Esophagus muscularis mucosa (tissue), 4 donors: ENCODE results near the gene C1QTNF9B. TPM values are rescaled to one million over a fixed set of nuclear protein-coding genes. Genes with fewer than 3 reads are reported as not detected.

Source experiments
- DNase-seq: peaks from one replicate; pipeline ENCODE4 v3.0.0-alpha.2; 2017; ENCODE audit errors: extremely low spot score
- H3K27ac ChIP-seq, 4 donors: fragments of 200-600 bp; sonication (generic); replicated peaks in 1 of 4; 1 replicate in 3 of 4; 2 replicates in 1 of 4; pipeline ENCODE4 v1.5.1; 2016 to 2019; ENCODE audit warnings: mild to moderate bottlenecking in 1 of 4
- H3K27me3 ChIP-seq, 4 donors: fragments of 200-600 bp; sonication (generic); one replicate each; pipeline versions ENCODE4 v1.5.1 to v1.6.0; 2016 to 2019
- H3K36me3 ChIP-seq, 4 donors: fragments of 200-600 bp; sonication (generic); one replicate each; pipeline ENCODE4 v1.5.1; 2016 to 2019
- H3K4me1 ChIP-seq, 4 donors: fragments of 200-600 bp; sonication (generic); one replicate each; pipeline ENCODE4 v1.5.1; 2016 to 2019
- H3K4me3 ChIP-seq, 4 donors: fragments of 200-600 bp; sonication (generic); 1 replicate in 2 of 4; 2 replicates in 2 of 4; pipeline ENCODE4 v1.5.1; 2016 to 2019; ENCODE audit warnings: mild to moderate bottlenecking in 4 of 4, moderate library complexity in 1 of 4
- H3K9me3 ChIP-seq, 4 donors: fragments of 200-600 bp; sonication (generic); 1 replicate in 3 of 4; 2 replicates in 1 of 4; pipeline ENCODE4 v1.5.1; 2016 to 2019
- EP300 ChIP-seq: sonication (generic); formaldehyde crosslinking; IDR thresholded peaks from one replicate; pipeline ENCODE4 v1.6.1; 2017; ENCODE audit warnings: antibody characterized with exemption
- POLR2A ChIP-seq: fragments of 450-650 bp; IDR thresholded peaks from one replicate; pipeline ENCODE4 v1.6.1; 2017; ENCODE audit warnings: antibody characterized with exemption, moderate library complexity, mild to moderate bottlenecking, low read depth
- POLR2AphosphoS5 ChIP-seq, 2 donors: sonication (generic); formaldehyde crosslinking; IDR thresholded peaks; one replicate each; pipeline ENCODE4 v1.6.1; 2017; ENCODE audit warnings: antibody characterized with exemption in 2 of 2
- WGBS: methylation state at CpG from one replicate; pipeline ENCODE4 v1.1.5; 2018; 5-methylcytosine and 5-hydroxymethylcytosine counted together
- intact Hi-C: fragments of 100-400 bp; cut with DNase I; formaldehyde crosslinking; loops from one replicate; pipeline ENCODE4 v1.15.1; 2023
- total RNA-seq, 4 donors: library from RNA; depleted of rRNA; stranded (reverse); fragments of >200 nt; gene quantifications; one replicate each; pipeline versions ENCODE4 v1.1.0 to v1.2.1, GENCODE V29; 2016
- TF ChIP-seq, protein P1 (sequence below), 3 experiments: fragments of 200-600 bp in 2 of 3; fragments of 450-650 bp in 1 of 3; sonication (generic) in 2 of 3; IDR thresholded peaks; one replicate each; pipeline ENCODE4 v1.5.1; 2017 to 2019; ENCODE audit warnings: antibody characterized with exemption in 3 of 3, mild to moderate bottlenecking in 2 of 3, moderate library complexity in 1 of 3

C1QTNF9B gene
- total RNA-seq, 4 donors from 2014 or later = 0.32 to 0.86 TPM; not detected in 2

DNA sequence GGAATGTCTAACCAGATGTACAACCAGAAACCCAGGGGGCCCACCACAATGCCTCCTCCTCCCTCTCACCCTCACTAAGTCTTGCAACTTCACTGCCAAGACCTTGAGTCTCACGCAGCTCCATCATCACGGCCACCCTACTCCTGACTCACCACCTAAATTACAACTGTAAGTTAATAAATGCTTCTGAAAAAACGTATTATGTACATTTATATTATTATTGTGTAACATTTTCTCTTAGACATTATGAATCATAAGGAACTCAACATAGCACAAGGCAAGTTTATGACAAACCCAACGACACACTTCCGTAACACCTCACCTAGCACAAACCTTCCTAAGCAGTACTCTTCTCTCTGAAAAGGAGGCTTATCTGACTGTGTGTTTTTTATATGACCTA, 28.8 kb downstream of the C1QTNF9B start:
- H3K36me3 ChIP-seq = peaks cover 0 to 17% (median 8%) of the 10 kb centered on the region in 4 donors
- H3K9me3 ChIP-seq = no peaks in the 10 kb centered on the region
- TF ChIP-seq, protein P1, sequence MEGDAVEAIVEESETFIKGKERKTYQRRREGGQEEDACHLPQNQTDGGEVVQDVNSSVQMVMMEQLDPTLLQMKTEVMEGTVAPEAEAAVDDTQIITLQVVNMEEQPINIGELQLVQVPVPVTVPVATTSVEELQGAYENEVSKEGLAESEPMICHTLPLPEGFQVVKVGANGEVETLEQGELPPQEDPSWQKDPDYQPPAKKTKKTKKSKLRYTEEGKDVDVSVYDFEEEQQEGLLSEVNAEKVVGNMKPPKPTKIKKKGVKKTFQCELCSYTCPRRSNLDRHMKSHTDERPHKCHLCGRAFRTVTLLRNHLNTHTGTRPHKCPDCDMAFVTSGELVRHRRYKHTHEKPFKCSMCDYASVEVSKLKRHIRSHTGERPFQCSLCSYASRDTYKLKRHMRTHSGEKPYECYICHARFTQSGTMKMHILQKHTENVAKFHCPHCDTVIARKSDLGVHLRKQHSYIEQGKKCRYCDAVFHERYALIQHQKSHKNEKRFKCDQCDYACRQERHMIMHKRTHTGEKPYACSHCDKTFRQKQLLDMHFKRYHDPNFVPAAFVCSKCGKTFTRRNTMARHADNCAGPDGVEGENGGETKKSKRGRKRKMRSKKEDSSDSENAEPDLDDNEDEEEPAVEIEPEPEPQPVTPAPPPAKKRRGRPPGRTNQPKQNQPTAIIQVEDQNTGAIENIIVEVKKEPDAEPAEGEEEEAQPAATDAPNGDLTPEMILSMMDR (IDR thresholded peaks at IDR 0.05) = no peak
- TF ChIP-seq POLR2A = no peak
- TF ChIP-seq EP300 = no peak
- TF ChIP-seq POLR2AphosphoS5 (IDR thresholded peaks at IDR 0.05) = no peak
- no peak overlapping the region for H3K27ac ChIP-seq
- peaks cover 0 to 10% (median 5%) of the 10 kb centered on the region in 4 donors for H3K4me1 ChIP-seq
- H3K4me3 ChIP-seq = no peak overlapping the region
- intact Hi-C loops = no loop called here
- H3K27me3 ChIP-seq = no peaks in the 10 kb centered on the region
- WGBS = 71% methylated on average over 5 of the region's 5 CpGs
- no peak for DNase-seq

DNA sequence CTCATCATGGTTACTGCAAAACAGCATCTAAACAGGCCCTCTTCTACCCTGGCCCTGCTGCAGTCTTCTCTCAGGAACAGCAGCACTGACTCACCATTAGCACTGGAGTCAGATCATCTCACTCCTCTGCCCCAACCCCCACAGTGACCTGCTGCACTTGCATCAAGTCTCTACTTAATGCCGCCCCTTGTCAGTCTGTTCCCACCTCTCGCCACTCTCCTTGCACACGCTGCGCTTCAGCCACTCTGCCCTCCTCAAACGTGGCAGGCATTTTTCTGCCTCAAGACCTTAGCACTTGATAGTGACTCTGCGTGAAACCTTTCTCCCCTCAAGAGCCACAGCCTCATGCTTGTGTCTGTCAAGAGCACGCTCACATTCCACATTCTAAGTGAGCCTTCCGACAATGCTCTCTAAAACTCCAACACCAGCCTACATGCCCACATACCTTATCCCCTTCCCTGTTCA, 30.2 kb downstream of the C1QTNF9B start:
- Histone ChIP-seq H3K9me3 (no peaks in the 10 kb centered on the region), H3K4me3 (no peak overlapping the region), H3K27me3 (no peaks in the 10 kb centered on the region), H3K4me1 (peaks cover 0 to 18% (median 12%) of the 10 kb centered on the region in 4 donors), H3K27ac (no peak overlapping the region), H3K36me3 (peaks cover 0 to 17% (median 6%) of the 10 kb centered on the region in 4 donors)
- no peak for DNase-seq
- intact Hi-C loops = no loop called here
- WGBS = 86% methylated on average over 8 of the region's 8 CpGs
- TF ChIP-seq POLR2AphosphoS5 (IDR thresholded peaks at IDR 0.05) = no peak
- TF ChIP-seq, protein P1 (IDR thresholded peaks at IDR 0.05) = no peak
- no peak for TF ChIP-seq EP300
- no peak for TF ChIP-seq POLR2A

DNA sequence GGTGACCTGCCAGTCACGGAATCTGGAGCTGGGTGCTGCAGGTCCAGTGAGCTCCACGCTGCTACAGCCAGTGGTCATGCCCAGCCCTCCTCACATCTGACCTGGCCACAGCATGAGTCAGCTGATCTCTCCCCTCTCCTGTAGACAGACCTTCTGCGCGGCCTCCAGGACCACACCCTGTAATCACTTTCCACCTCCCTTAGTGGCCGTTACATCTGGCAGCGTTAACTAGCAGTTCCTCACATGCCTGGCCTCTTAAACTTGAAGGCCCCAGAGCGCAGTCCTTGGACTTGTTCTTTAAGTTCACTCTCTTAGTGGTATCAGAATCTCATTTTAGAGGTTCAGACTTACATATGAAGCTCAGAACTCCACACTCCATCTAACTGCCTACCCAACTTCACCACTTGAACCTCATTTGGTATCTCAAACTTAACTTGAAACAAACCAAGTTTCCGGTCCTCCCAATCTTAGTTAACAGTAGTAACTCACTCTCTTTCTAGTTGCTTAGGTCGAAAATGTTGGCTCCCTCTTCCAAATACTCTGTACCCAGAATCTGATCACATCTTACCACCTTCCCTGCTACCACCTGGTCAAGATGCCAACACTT, 30.8 kb downstream of the C1QTNF9B start:
- peaks cover 0 to 18% (median 12%) of the 10 kb centered on the region in 4 donors for H3K4me1 ChIP-seq
- H3K4me3 ChIP-seq = no peak overlapping the region
- no peaks in the 10 kb centered on the region for H3K9me3 ChIP-seq
- no peak for TF ChIP-seq EP300
- TF ChIP-seq, protein P1 (IDR thresholded peaks at IDR 0.05) = no peak
- no peak for TF ChIP-seq POLR2A
- no peak for TF ChIP-seq POLR2AphosphoS5 (IDR thresholded peaks at IDR 0.05)
- no peaks in the 10 kb centered on the region for H3K27me3 ChIP-seq
- H3K36me3 ChIP-seq = peaks cover 0 to 21% (median 8%) of the 10 kb centered on the region in 4 donors
- no peak overlapping the region for H3K27ac ChIP-seq
- no peak for DNase-seq
- WGBS = 84% methylated on average over 9 of the region's 9 CpGs
- intact Hi-C loops = no loop called here

DNA sequence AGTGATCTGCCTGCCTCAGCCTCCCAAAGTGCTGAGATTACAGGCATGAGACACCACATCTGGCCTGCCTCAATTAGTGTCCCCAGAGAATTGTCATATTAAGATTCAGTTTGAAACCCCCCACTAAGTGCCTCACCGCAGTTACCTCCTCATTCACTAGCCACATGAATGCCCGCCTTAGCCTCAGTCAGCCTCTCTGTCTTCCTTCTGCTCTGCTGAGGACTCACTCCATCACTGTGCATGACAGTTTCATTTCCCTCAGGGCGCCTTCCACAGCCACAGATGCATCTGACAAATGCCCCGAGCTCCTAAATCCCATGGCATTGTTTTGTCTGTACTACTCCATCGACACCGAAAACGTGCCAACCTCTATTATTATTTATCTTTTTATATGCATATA, 31.4 kb downstream of the C1QTNF9B start:
- WGBS = 87% methylated on average over 7 of the region's 7 CpGs
- Histone ChIP-seq H3K4me1 (peaks cover 0 to 18% (median 10%) of the 10 kb centered on the region in 4 donors), H3K27me3 (no peaks in the 10 kb centered on the region), H3K36me3 (peaks cover 0 to 27% (median 10%) of the 10 kb centered on the region in 4 donors), H3K4me3 (no peak overlapping the region), H3K9me3 (no peaks in the 10 kb centered on the region), H3K27ac (no peak overlapping the region)
- no peak for DNase-seq
- intact Hi-C loops = no loop called here
- no peak for TF ChIP-seq EP300
- TF ChIP-seq POLR2AphosphoS5 (IDR thresholded peaks at IDR 0.05) = no peak
- TF ChIP-seq, protein P1 (IDR thresholded peaks at IDR 0.05) = no peak
- TF ChIP-seq POLR2A = no peak
